SK-N-SH (cell line): Measurements from ENCODE around the gene CDH4. TPM values are rescaled to one million over a fixed set of nuclear protein-coding genes. Genes with fewer than 3 reads are reported as not detected.

Experiments
- CTCF ChIA-PET: fragments of 300-600, 350-600 bp; formaldehyde crosslinking; extraction: SDS; loops from one replicate; lab custom pipeline; 2021; lab: Yijun Ruan, JAX
- POLR2A ChIA-PET: fragments of 350-600 bp; sonication (Branson Sonifier 250); formaldehyde crosslinking; extraction: SDS; loops from one replicate; lab custom pipeline; 2020; ENCODE audit warnings: antibody characterized with exemption, inconsistent platforms; lab: Yijun Ruan, JAX
- DNase-seq: peaks from one replicate; pipeline ENCODE4 v3.0.0; 2012
- H2AFZ ChIP-seq: fragments of 200-600 bp; sonication (generic); 2 replicates; pipeline ENCODE4 v1.8.1; 2016; ENCODE audit warnings: antibody characterized with exemption, mild to moderate bottlenecking, low read depth
- H3F3A ChIP-seq: fragments of 200-600 bp; sonication (generic); replicated peaks from 2 replicates; pipeline ENCODE3; 2016; ENCODE audit warnings: antibody characterized with exemption, mild to moderate bottlenecking; ENCODE audit not compliant: insufficient read depth
- H3K27ac ChIP-seq, 2 experiments: fragments of 200-500 bp in 1 of 2; fragments of 200-600 bp in 1 of 2; sonication (Bioruptor generic) in 1 of 2; sonication (generic), shearing (Covaris generic) in 1 of 2; 2 replicates each; pipeline versions ENCODE4 v1.5.1 to v1.6.1; 2014 to 2016; ENCODE audit warnings: low read depth in 2 of 2, inconsistent platforms in 1 of 2, low read length in 1 of 2, mild to moderate bottlenecking in 1 of 2, mixed read lengths in 1 of 2
- H3K27me3 ChIP-seq: fragments of 200-600 bp; sonication (generic), shearing (Covaris generic); 2 replicates; pipeline ENCODE4 v1.6.1; 2016; ENCODE audit warnings: mixed run types; ENCODE audit not compliant: insufficient read depth
- H3K36me3 ChIP-seq, 2 experiments: fragments of 200-500 bp in 1 of 2; fragments of 200-600 bp in 1 of 2; sonication (Bioruptor generic) in 1 of 2; sonication (generic) in 1 of 2; replicated peaks in 1 of 2; 2 replicates each; pipeline versions ENCODE3 to v1.5.1; 2014 to 2016; ENCODE audit warnings: low read length in 1 of 2, mild to moderate bottlenecking in 1 of 2; ENCODE audit not compliant: insufficient read depth in 2 of 2, control insufficient read depth in 1 of 2
- H3K4me1 ChIP-seq, 2 experiments: fragments of 200-500 bp in 1 of 2; fragments of 200-600 bp in 1 of 2; sonication (Bioruptor generic) in 1 of 2; sonication (generic), shearing (Covaris generic) in 1 of 2; 2 replicates each; pipeline versions ENCODE4 v1.5.1 to v1.6.1; 2014 to 2016; ENCODE audit warnings: low read depth in 1 of 2, low read length in 1 of 2, mixed run types in 1 of 2; ENCODE audit not compliant: insufficient read depth in 2 of 2, control insufficient read depth in 1 of 2
- H3K4me2 ChIP-seq: fragments of 200-600 bp; sonication (generic), shearing (Covaris generic); 2 replicates; pipeline ENCODE4 v1.6.1; 2017; ENCODE audit warnings: mixed run types
- H3K4me3 ChIP-seq, 2 experiments: fragments of 200-500 bp in 1 of 2; fragments of 200-600 bp in 1 of 2; sonication (Bioruptor generic) in 1 of 2; sonication (generic), shearing (Covaris generic) in 1 of 2; 2 replicates each; pipeline versions ENCODE4 v1.5.1 to v1.8.1; 2014 to 2016; ENCODE audit warnings: low read depth in 2 of 2, inconsistent platforms in 1 of 2, low read length in 1 of 2, mild to moderate bottlenecking in 1 of 2, mixed read lengths in 1 of 2, moderate library complexity in 1 of 2
- H3K79me2 ChIP-seq: fragments of 200-600 bp; sonication (generic); 2 replicates; pipeline ENCODE4 v1.8.1; 2017; ENCODE audit warnings: mild to moderate bottlenecking; ENCODE audit not compliant: insufficient read depth
- H3K9ac ChIP-seq: fragments of 200-600 bp; sonication (generic); 2 replicates; pipeline ENCODE4 v1.6.1; 2017; ENCODE audit warnings: mixed run types
- H3K9me2 ChIP-seq: fragments of 200-600 bp; sonication (generic); 2 replicates; pipeline ENCODE4 v1.6.1; 2017; ENCODE audit warnings: mixed run types
- H3K9me3 ChIP-seq: fragments of 200-600 bp; sonication (generic); 2 replicates; pipeline ENCODE4 v1.6.1; 2017; ENCODE audit warnings: mixed run types, mild to moderate bottlenecking, moderate library complexity
- H4K20me1 ChIP-seq: fragments of 200-600 bp; sonication (generic); 2 replicates; pipeline ENCODE4 v1.6.1; 2017; ENCODE audit warnings: mild to moderate bottlenecking, mixed run types; ENCODE audit not compliant: insufficient read depth
- EZH2phosphoT487 ChIP-seq: fragments of 200-600 bp; sonication (generic); IDR thresholded peaks from 2 replicates; pipeline ENCODE4 v1.6.1; 2017; ENCODE audit warnings: low read depth, mixed run types, mild to moderate bottlenecking, antibody characterized with exemption, moderate library complexity, borderline replicate concordance
- FOXM1 ChIP-seq: IDR thresholded peaks from 2 replicates; pipeline ENCODE4 v1.4.0; 2012; ENCODE audit warnings: low read depth, mild to moderate bottlenecking
- MEF2A ChIP-seq: IDR thresholded peaks from 2 replicates; pipeline ENCODE4 v1.4.0; 2012; ENCODE audit warnings: low read depth, borderline replicate concordance
- NFIC ChIP-seq: IDR thresholded peaks from 2 replicates; pipeline ENCODE4 v1.4.0; 2012; ENCODE audit warnings: borderline replicate concordance
- NRF1 ChIP-seq: IDR thresholded peaks from 2 replicates; pipeline ENCODE4 v1.6.1; 2012; ENCODE audit warnings: low read depth, mild to moderate bottlenecking, low read length
- POLR2AphosphoS5 ChIP-seq: IDR thresholded peaks from 2 replicates; pipeline ENCODE4 v1.6.1; 2012; ENCODE audit warnings: low read depth, low read length
- RFX5 ChIP-seq: IDR thresholded peaks from 2 replicates; pipeline ENCODE4 v1.6.1; 2012; ENCODE audit warnings: mild to moderate bottlenecking, improper control_type of control experiment, low read length
- RXRA ChIP-seq: IDR thresholded peaks from 2 replicates; pipeline ENCODE4 v1.4.0; 2012; ENCODE audit warnings: low read depth, mild to moderate bottlenecking, borderline replicate concordance
- TCF12 ChIP-seq: IDR thresholded peaks from 2 replicates; pipeline ENCODE4 v1.4.0; 2012
- YY1 ChIP-seq: IDR thresholded peaks from 2 replicates; pipeline ENCODE4 v1.4.0; 2012; ENCODE audit warnings: low read depth, mild to moderate bottlenecking
- ZBTB33 ChIP-seq: IDR thresholded peaks from 2 replicates; pipeline ENCODE4 v1.4.0; 2012; ENCODE audit warnings: low read depth, borderline replicate concordance
- WGBS: methylation state at CpG from one replicate; pipeline ENCODE4 v1.1.6; 2017; ENCODE audit warnings: low lambda C conversion rate; 5-methylcytosine and 5-hydroxymethylcytosine counted together
- polyA plus RNA-seq, 3 experiments: library from polyadenylated mRNA; depleted of rRNA; stranded (reverse); fragments of >200 nt; gene quantifications; 2 replicates each; pipeline ENCODE4 v1.2.3, GENCODE V29; 2012
- TF ChIP-seq, protein P1 (sequence below): IDR thresholded peaks from 2 replicates; pipeline ENCODE4; 2012
- TF ChIP-seq, protein P2 (sequence below): fragments of 150-350 bp; IDR thresholded peaks from 2 replicates; pipeline ENCODE4 v1.6.1; 2016; ENCODE audit warnings: mild to moderate bottlenecking, low read depth, low read length
- TF ChIP-seq, protein P3 (sequence below): IDR thresholded peaks from 2 replicates; pipeline ENCODE4 v1.6.1; 2012; ENCODE audit warnings: mild to moderate bottlenecking, low read depth, low read length, moderate library complexity
- TF ChIP-seq, protein P4 (sequence below): fragments of 150-350 bp; IDR thresholded peaks from 2 replicates; pipeline ENCODE4 v1.6.1; 2017; ENCODE audit warnings: antibody characterized with exemption, low read length, low read depth, borderline replicate concordance
- TF ChIP-seq, protein P5 (sequence below): IDR thresholded peaks from 2 replicates; pipeline ENCODE4 v1.4.0; 2012; ENCODE audit warnings: low read depth, borderline replicate concordance

The CDH4 gene
- polyA plus RNA-seq, 1 of the 3 experiments (the other 2 are of a cell fraction), result not detected

DNA sequence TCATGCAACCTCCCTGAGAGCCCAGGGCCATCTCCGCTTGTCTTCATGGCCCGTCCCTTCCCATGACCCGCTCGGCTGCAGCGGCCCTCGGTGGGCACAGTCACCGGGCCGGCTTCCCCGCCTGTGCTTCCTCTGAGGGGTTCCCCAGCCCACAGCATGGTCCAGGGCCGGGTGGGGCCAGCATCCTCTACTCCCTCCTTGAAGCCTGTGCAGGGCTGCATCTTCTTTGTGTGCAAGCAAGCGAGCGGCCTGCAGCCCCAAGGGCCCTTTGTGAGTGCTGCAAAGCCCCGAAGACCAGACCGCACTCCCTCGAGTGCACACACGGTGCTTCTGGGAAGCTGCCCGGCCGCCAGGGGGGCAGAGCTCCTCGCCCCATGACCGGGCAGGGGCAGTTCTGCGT is 547.9 kb downstream of the CDH4 start:
- H3K9ac ChIP-seq, result no peak overlapping the region
- DNase-seq, result no peak
- POLR2A ChIA-PET, result no interaction called here
- TF ChIP-seq NRF1, result no peak
- TF ChIP-seq, protein P1, sequence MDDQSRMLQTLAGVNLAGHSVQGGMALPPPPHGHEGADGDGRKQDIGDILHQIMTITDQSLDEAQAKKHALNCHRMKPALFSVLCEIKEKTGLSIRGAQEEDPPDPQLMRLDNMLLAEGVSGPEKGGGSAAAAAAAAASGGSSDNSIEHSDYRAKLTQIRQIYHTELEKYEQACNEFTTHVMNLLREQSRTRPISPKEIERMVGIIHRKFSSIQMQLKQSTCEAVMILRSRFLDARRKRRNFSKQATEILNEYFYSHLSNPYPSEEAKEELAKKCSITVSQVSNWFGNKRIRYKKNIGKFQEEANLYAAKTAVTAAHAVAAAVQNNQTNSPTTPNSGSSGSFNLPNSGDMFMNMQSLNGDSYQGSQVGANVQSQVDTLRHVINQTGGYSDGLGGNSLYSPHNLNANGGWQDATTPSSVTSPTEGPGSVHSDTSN, result no peak
- TF ChIP-seq, protein P2, sequence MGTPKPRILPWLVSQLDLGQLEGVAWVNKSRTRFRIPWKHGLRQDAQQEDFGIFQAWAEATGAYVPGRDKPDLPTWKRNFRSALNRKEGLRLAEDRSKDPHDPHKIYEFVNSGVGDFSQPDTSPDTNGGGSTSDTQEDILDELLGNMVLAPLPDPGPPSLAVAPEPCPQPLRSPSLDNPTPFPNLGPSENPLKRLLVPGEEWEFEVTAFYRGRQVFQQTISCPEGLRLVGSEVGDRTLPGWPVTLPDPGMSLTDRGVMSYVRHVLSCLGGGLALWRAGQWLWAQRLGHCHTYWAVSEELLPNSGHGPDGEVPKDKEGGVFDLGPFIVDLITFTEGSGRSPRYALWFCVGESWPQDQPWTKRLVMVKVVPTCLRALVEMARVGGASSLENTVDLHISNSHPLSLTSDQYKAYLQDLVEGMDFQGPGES, result no peak
- no peak for TF ChIP-seq EZH2phosphoT487
- TF ChIP-seq, protein P3, sequence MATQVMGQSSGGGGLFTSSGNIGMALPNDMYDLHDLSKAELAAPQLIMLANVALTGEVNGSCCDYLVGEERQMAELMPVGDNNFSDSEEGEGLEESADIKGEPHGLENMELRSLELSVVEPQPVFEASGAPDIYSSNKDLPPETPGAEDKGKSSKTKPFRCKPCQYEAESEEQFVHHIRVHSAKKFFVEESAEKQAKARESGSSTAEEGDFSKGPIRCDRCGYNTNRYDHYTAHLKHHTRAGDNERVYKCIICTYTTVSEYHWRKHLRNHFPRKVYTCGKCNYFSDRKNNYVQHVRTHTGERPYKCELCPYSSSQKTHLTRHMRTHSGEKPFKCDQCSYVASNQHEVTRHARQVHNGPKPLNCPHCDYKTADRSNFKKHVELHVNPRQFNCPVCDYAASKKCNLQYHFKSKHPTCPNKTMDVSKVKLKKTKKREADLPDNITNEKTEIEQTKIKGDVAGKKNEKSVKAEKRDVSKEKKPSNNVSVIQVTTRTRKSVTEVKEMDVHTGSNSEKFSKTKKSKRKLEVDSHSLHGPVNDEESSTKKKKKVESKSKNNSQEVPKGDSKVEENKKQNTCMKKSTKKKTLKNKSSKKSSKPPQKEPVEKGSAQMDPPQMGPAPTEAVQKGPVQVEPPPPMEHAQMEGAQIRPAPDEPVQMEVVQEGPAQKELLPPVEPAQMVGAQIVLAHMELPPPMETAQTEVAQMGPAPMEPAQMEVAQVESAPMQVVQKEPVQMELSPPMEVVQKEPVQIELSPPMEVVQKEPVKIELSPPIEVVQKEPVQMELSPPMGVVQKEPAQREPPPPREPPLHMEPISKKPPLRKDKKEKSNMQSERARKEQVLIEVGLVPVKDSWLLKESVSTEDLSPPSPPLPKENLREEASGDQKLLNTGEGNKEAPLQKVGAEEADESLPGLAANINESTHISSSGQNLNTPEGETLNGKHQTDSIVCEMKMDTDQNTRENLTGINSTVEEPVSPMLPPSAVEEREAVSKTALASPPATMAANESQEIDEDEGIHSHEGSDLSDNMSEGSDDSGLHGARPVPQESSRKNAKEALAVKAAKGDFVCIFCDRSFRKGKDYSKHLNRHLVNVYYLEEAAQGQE, result no peak
- TF ChIP-seq NFIC, result no peak
- TF ChIP-seq MEF2A, result no peak
- TF ChIP-seq YY1, result no peak
- no peak for TF ChIP-seq FOXM1
- no peak for TF ChIP-seq RXRA
- TF ChIP-seq, protein P4, sequence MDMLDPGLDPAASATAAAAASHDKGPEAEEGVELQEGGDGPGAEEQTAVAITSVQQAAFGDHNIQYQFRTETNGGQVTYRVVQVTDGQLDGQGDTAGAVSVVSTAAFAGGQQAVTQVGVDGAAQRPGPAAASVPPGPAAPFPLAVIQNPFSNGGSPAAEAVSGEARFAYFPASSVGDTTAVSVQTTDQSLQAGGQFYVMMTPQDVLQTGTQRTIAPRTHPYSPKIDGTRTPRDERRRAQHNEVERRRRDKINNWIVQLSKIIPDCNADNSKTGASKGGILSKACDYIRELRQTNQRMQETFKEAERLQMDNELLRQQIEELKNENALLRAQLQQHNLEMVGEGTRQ, result no peak
- TF ChIP-seq, protein P5, sequence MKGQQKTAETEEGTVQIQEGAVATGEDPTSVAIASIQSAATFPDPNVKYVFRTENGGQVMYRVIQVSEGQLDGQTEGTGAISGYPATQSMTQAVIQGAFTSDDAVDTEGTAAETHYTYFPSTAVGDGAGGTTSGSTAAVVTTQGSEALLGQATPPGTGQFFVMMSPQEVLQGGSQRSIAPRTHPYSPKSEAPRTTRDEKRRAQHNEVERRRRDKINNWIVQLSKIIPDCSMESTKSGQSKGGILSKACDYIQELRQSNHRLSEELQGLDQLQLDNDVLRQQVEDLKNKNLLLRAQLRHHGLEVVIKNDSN, result no peak
- no peak for TF ChIP-seq RFX5
- TF ChIP-seq POLR2AphosphoS5, result no peak
- no peak for TF ChIP-seq ZBTB33
- TF ChIP-seq TCF12, result no peak
- no peaks in the 10 kb centered on the region for H3K4me1 ChIP-seq
- H3K9me3 ChIP-seq, result no peaks in the 10 kb centered on the region
- H3K27me3 ChIP-seq, result no peaks in the 10 kb centered on the region
- no peaks in the 10 kb centered on the region for H3F3A ChIP-seq
- H3K36me3 ChIP-seq, result no peaks in the 10 kb centered on the region
- H3K4me3 ChIP-seq, result no peak overlapping the region
- no peak overlapping the region for H2AFZ ChIP-seq
- no peak overlapping the region for H3K4me2 ChIP-seq
- no peaks in the 10 kb centered on the region for H3K9me2 ChIP-seq
- CTCF ChIA-PET, result no interaction called here
- no peak overlapping the region for H3K27ac ChIP-seq
- H3K79me2 ChIP-seq, result no peaks in the 10 kb centered on the region
- H4K20me1 ChIP-seq, result no peaks in the 10 kb centered on the region
- WGBS, result 67% methylated on average over 10 of the region's 21 CpGs
